NCI-H1694 treated with DMSO at 0.1 percent for 48 hours (cell line): ENCODE results near the gene PDZRN4.
"Not testable (repeated sequence)": the region's sequence is repeated elsewhere in the genome, so short reads cannot be mapped to it uniquely, and the experiment has no call there.

Experiments used
- DNase-seq: peaks from one replicate; lab custom pipeline; 2025; lab: John Stamatoyannopoulos, UW

Gene PDZRN4

DNA sequence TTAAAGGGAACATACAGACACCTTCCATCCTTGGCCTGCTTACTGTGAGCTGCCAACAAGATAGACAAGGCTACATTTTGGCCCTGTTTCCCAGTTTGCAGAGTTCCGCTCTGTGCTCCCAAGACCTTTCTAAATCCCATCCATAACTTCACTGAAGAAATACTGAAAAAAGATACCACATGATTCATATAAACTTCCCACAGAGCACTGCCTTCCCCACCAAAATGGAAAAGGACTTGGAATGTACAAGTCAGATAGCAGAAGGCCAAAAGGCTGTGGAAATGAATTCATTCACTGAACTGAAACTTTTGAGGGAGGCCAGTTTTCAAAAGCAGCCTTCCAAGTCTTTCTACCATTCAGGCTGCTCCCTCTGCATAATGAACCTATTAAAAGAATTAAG lies 29.6 kb downstream of the PDZRN4 start:
- DNase-seq = no peak

DNA sequence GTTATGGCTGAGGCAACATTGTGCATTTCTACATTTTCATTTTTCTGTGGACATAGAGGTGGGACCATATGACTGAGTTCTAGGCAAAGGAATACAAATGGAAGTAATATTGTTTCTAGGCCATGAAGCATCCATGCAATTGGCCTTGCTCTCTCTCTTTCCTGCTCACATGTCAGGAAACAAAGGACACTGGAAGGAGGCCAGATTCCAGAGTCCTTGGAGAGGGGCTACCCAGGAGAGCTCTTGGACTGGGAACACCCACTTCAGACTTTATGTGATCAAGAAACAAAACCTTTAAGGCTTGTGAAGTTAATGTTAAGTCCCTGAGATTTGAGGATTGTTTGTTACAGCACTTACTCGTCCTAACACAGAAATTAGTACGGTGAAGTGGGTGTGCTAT lies 32.8 kb downstream of the PDZRN4 start:
- DNase-seq = no peak

DNA sequence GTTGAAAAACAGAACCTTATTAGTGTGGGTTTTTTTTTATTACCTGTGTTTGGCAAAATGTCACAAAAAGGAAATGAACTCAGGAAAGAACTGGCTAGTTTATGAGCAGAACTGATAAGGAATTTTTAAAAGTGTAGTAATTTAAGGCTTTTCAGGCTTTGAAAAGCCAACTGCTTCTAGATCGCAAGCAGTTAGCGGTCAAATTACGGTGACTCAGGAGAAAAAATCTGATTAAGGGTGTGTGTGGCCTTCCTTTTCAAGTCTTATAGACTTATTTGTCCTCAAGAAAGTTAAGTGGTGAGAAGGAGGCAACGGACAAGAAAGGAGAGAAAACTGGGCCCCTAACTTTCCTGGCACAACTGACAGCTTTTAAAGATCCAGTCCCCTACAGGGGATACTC lies 33.4 kb downstream of the PDZRN4 start:
- no peak for DNase-seq

DNA sequence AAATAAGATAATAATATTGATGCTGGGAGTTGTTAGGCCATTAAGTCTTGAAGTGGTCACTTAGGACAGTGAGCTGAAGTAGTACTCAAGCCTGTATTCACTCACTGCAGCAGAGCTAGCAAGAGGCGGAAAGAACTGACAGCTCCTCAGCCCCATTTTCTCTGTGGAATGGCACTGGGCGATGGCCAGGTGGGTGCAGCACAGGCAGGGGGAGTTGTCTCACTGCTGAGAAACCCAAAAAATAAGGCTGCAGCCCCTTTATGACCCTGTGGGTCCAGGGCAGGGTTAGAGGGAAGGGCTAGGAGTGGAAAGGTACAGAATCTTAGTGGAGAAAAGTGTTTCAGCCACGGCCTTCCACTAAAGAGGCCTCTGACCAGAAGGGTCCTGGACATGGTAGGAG lies 35.5 kb downstream of the PDZRN4 start:
- no peak for DNase-seq

DNA sequence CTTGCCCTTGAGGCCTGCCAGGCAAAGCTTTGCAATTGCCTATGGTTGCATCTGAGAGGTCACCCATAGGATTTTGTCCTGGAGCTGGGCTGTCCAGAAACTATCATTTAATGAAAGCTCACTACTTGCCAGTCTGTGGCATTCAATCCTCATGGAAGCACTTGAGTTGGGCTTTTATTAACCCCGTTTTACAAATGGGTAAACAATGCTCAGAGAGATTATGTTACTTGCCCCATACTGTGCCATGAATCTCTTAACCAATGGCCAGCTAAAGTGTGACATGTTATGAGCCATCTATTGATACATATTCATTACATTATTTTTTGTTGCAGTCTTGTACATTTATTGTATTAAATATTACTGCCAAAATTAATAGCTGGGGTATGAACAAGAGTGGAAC lies 35.9 kb downstream of the PDZRN4 start:
- no peak for DNase-seq

DNA sequence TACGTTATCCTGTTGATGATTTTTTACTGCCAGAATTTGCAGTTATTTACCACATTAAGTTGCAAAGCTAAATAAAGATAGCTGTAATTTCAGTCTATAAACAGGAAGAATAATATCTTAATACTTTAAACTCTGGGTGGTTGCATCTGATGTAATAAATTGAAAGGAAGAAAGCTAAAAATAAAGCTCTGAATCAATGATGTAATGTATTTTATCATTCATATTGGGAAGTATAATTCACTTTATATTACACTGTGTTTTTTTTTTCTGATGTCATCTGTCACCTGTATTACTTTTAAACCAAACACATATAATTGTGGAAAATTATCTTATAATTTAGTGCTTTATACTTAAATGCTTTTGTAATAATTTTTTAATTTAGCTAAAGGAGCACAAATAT lies 37.1 kb downstream of the PDZRN4 start:
- no peak for DNase-seq

DNA sequence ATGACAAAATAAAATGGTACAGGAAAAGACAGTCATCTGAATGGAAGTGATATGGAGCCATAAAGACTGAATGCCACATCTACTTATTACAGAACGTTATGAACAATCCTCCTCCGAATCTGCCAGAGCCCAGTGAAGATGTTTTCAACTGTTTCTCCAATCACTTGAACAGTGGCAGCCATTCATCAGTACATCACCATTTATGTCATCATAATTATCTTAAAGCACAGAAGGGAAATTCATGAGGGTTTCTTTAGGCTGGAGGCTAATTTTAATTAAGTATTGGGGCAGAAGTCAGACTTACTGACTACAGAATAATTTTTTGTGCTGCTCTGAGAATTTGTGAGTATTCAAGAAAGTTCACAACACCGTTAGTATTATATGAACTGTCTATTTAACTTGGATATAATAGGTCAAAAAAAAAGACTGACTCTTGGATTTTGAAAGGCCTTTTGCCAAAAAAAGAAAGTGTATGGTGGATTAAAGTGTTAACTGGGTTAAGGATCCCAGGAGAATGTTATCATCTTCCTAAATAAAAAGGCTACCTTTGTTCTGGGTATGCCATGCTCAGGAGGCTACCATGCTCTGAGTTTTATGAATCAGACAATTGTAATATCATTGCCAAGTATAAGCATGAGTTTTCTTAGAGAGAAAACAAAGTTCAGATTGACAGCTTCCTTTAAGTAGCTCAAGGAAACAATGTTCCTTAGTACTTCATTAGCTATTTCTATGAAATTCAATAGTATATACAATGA lies 40.1 kb downstream of the PDZRN4 start:
- no peak for DNase-seq

DNA sequence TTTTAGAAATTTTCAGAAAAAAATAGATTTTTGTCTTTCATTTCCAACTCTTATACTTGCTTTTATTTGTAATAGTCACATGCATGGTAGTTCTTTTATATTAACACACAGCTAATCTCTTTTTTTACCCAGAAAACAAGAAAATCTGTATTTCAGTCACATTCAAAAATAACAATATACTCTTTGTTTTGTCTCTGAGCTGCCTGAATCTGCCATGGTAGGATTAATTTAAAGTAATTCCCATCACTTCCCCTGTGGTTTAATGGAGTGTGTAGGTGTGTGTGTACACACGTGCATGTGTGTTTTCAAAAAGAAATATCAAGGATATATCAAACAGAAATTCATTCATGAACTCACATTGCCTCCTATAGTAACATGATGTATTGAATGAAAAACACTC lies 42.6 kb downstream of the PDZRN4 start:
- DNase-seq = no peak

DNA sequence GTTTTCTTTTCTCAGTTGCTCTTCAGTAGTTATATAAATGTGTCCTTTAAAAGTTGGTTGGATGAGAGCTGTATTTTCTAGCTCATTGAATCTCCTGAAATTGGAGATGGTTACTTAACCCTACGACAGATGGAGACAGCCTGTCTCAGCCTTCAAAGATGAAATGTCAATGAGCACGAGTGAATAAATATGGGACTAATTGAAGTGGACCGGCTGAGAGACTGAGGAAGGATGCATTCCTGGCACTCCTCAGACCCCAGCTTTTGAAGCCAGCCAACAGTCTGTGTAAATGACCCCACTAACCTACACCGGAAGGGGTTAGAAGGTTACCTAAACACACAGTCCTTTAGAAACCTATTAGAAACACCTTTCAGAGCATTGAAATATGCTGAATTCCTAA lies 46.6 kb downstream of the PDZRN4 start:
- peak; percentile 45 for DNase-seq

DNA sequence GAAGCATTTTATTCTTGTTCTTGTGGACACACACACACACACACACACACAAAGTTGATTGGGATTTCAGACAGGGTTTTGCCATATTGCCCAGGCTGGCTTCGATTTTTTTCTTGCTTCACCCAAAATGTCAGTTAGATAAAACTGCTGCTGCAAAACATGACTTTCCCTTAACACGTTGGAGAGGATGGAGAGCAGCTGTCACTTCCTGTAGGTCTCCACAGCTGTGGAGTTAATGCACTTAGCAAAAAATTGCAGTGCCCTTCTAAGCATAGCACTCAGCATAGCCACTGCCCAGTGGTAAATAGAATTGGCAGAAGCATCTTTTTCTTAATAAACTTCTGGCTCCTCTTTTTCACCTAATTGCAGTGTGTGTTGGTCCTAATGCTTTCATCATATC lies 54.5 kb downstream of the PDZRN4 start:
- no peak for DNase-seq

DNA sequence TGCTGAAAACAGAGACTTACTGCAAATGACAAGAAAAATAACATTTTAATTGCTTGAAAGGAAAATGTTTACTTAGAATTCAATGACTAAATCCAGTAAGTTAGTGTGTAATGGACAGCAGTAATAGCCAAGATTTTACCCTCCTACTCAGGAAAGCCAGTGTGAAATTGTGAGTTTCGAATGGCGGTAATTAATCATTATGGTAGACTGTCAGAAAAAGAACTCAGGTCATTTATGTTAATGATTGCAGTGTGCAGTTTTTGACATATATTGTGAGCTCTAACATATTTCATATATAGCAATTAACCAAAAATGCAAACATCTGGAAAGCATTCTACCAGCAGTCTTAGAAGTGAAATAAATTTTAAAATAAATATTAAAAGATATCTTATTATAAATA lies 60.3 kb downstream of the PDZRN4 start:
- no peak for DNase-seq

DNA sequence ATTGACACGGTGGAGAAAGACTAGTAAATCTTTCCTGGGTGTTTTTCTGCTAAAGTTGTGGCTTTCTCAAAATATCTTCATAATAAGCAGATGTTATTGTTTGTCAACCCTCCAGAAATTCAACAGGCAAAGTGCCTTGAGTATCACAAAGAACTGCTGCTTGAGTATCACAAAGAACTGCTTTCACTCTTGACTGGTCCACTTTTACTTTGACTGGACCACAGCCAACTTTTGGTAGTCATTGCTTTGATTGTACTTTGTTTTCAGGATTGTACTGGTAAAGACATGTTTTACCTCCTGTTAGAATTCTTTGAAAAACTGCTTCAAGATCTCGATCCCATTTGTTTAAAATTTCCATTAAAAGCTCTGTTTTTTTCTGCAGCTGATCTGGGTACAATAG lies 62.6 kb downstream of the PDZRN4 start:
- DNase-seq = no peak

DNA sequence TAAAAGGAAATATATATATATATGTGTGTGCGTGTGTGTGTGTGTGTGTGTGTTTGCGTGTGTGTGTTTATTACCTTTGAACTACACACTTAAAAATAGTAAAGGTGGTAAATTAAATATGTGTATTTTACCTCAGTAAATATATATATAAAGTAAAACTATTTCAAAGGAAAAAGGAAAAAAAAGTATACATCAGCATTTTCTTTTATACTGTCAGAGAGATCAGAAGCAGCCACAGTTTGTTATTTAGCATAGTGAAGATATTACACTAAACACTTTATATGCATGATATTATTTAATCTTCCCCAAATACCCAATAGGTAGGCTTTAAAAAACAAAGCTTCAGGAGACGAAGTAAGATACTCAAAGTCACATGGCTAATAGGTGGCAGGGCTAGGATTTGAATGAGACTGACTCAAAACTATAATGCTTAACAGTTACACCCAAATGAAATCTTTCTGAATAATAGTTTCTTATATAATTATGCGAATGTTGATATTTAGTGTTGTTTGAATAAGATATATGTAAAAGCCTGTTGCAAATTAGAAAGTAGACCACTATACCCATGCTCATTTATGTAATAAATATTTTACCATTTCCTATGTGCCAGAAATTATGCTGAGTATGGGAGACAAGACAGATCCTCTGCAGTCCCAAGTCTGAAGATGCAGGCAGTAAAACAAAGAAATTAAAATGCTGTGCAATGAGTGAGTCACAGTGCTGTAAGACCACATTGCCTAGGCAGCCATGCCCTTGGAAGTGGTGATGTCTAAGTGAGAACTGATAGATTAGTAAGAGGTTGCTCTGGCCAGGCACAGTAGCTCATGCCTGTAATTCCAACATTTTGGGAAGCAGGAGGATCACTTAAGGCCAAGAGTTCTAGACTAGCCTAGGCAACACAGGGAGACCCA lies 66.1 kb downstream of the PDZRN4 start:
- DNase-seq = no peak

DNA sequence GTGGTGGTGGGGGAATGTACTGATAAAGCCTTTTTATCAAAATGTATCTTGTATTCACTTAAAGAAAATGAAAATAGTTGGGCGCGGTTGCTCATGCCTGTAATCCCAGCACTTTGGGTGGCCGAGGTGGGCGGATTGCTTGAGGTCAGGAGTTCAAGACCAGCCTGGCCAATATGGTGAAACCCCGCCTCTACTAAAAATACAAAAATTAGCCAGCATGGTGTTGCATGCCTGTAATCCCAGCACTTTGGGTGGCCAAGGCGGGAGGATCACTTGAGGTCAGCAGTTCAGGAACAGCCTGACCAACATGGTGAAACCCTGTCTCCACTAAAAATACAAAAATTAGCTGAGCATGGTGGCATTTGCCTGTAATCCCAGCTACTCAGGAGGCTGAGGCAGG lies 75.1 kb downstream of the PDZRN4 start:
- not testable (repeated sequence) for DNase-seq

DNA sequence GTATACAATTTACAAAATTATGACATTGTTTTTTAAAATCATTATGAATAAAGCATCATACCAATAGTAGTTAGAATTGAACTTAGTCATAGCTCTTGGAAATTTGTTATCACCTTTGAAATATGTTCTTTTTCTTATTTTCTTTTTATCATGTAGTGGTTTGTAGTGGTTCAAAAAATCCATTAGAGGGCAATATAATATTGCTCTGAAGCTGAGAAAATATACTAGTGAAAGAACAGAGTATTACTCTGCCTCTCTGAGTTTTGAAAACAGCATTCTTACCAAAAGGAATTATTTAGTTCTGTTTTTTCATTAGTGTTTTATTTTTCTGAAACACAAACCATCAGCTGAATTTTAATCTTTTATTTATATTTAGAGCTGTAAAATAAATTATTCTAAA lies 76.2 kb downstream of the PDZRN4 start:
- peak; percentile 49 for DNase-seq

DNA sequence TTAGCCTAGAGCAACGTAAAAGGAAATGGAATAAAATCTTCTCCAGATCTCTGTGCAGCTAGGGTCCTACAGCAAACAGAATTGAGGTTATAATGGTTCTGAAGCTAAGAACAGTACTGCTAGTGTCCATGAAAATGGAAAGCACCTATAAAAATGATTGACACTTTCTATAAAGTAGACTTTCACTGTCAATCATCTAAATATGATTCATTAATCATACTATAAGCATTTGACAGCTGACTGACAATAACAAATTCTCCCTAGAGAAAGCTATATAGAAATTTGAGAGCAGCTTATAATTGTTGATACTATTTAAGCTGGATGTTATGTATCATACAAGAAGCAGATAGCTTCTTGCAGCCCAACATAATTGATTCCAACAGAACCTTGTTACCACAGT lies 80.9 kb downstream of the PDZRN4 start:
- no peak for DNase-seq

DNA sequence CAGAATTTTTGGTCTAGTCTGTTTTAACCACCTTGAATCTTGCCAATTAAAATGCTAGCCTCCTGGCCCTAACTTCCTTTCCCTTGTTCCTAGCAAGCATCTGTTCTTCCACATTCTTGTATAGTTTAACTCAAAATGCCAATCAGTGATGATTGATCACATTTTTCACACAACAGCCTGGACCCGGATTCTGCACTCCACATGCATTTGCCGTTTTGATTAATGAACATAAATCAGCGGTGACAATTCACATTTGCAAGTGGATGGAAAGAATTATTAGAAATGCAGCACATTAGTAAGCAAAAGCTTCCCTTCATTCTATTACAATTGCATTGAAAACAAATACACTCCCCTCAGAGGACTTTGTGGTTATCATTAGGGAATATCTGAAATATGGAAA lies 83.4 kb downstream of the PDZRN4 start:
- DNase-seq = no peak

DNA sequence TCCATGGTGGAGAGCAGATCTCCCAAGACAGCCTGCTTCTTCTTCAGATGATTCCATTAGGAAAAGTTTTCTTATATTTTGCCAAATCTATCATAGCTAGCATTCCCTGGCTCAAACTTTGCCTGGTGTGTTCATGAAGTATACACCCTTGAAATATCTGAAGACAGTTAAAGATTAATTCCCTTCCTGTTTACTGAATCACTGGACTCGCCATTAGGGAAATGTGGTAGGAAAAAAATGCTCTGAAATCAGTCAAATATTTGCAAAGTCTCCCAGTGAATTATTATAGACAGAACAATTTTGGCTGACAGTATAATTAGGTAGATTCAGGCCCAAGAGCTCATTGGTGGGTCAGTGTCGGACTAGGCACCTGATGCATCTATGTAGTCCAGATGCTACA lies 86.5 kb downstream of the PDZRN4 start:
- no peak for DNase-seq

DNA sequence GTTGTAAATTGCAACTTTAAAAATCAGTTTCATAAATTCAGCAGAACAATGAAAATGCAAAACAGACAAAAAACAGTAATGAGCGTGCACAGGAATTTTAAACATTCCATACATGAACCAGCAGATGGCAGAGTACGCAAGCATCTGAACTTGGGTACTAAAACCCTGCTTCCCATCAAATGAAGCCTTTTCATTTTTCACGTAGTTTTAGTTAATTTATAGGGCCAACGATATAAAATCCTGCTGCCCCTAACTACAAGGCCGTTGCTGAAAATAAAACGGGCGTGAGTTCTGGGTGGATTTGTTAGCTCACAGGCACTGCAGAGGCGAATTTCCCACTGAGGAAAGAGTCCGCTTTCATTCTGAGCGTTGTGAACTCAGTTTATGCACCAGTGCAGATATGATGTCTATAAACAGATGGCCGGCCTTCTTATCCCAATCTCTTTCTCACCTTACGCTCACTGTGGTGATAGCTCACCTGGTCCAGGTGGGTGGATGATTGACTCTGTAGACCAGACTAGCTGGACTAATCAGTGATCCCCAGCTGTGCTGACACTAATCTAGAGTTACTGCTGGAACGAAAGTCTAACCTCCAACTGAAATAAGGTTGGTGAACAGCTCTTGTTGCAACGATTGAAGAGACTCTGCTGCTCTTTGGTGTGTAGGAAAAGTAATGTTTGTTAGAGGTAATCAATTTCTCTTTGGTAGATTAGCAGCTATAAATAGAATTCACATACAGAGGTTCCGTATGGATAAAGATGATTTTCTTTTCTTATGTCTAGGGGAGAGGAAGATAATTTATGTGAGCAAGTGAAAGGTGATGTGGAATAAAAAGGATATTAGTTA lies 89.2 kb downstream of the PDZRN4 start:
- DNase-seq = peak; percentile 33

DNA sequence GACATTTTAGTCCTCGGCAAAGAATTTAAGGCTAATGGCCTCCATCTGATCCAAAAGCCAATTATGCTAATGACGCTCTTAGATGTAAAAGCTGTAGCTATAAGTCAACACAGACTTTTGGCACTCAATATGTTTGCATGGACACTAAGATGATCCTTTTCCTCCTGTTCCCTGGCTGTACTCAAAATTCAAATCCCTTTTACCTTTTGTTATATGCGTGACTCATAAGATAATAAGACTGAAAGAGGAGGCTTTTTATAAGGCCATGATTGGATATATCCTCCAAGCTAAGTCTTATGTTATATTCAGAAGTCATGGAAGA lies 89.8 kb downstream of the PDZRN4 start:
- no peak for DNase-seq

DNA sequence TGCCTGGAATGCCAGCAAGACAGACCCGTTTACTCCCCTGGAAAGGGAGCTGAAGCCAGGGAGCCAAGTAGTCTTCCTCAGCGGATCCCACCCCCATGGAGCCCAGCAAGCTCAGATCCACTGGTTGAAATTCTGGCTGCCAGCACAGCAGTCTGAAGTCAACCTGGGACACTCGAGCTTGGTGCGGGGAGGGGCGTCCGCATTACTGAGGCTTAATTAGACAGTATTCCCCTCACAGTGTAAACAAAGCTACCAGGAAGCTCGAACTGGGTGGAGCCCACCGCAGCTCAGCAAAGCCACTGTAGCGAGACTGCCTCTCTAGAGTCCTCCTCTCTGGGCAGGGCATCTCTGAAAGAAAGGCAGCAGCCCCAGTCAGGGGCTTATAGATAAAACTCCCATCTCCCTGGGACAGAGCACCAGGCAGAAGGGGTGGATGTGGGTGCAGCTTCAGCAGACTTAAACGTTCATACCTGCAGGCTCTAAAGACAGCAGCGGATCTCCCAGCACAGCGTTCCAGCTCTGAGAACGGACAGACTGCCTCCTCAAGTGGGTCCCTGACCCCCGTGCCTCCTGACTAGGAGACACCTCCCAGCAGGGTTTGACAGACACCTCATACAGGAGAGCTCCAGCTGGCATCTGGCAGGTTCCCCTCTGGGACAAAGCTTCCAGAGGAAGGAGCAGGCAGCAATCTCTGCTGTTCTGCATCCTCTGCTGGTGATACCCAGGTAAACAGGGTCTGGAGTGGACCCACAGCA lies 92.4 kb downstream of the PDZRN4 start:
- DNase-seq = not testable (repeated sequence)

DNA sequence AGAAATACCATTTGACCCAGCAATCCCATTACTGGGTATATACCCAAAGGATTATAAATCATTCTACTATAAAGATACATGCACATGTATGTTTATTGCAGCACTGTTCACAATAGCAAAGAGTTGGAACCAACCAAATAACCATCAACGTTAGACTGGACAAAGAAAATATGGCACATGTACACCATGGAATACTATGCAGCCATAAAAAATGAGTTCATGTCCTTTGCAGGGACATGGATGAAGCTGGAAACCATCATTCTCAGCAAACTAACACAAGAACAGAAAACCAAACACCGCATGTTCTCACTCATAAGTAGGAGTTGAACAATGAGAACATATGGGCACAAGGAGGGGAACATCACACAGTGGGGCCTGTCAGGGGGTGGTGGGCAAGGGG lies 97.3 kb downstream of the PDZRN4 start:
- not testable (repeated sequence) for DNase-seq
